NOMO-1 treated with DMSO at 0.1 percent for 48 hours (cell line): Measurements from ENCODE around the gene WEE2.
"Not testable (repeated sequence)": the region's sequence is repeated elsewhere in the genome, so short reads cannot be mapped to it uniquely, and the experiment has no call there.

Experiments used
- DNase-seq: peaks from one replicate; lab custom pipeline; 2025; ENCODE audit not compliant: unreplicated experiment; lab: John Stamatoyannopoulos, UW

WEE2 gene

DNA sequence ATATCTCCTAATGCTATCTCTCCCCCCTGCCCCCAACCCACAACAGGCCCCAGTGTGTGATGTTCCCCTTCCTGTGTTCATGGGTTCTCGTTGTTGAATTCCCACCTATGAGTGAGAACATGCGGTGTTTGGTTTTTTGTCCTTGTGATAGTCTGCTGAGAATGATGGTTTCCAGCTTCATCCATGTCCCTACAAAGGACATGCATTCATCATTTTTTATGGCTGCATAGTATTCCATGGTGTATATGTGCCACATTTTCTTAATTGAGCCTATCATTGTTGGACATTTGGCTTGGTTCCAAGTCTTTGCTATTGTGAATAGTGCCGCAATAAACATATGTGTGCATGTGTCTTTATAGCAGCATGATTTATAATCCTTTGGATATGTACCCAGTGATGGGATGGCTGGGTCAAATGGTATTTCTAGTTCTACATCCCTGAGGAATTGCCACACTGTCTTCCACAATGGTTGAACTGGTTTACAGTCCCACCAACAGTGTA, 62.0 kb downstream of the WEE2 start:
- DNase-seq, result not testable (repeated sequence)

DNA sequence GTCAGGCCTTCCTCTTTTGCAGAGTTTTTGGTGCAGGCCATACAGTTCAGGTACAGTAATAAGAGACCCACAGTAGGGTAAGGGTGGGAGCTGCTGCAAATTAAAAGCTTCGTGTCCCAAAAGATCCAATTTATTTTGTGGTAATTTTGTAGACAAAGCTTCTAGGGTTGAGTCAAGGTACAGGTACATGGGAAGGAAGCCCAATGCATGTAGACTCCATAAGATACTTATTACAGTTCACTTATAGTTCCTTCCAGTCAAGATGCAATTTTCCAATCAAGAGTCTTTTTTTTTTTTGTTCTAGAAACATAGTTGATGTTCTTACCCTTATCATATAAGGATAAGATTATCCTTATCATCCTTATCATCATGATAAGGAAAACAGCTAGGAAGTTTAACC, 68.2 kb downstream of the WEE2 start, which contains the start of gene TAS2R4:
TSS of gene TAS2R4 (plus strand) at position 301 of the 400 bp plus-strand sequence. CDS start 1,815 bp downstream, outside the sequence.
- DNase-seq, result no peak
